Transverse colon (tissue), 4 donors: Measurements from ENCODE around the gene ZC3H12C. TPM values are rescaled to one million over a fixed set of nuclear protein-coding genes. Genes with fewer than 3 reads are reported as not detected.

Experiments used
- DNase-seq: peaks from one replicate; pipeline ENCODE4 v3.0.0-alpha.2; 2019
- H3K27ac ChIP-seq, 4 donors: fragments of 200-600 bp; sonication (generic); 2 replicates each; pipeline ENCODE4 v1.5.1; 2016 to 2018; ENCODE audit warnings: inconsistent platforms in 4 of 4
- H3K27me3 ChIP-seq: fragments of 200-600 bp; sonication (generic); 2 replicates; pipeline ENCODE4 v1.5.1; 2017; ENCODE audit warnings: inconsistent platforms
- H3K36me3 ChIP-seq, 4 donors: fragments of 200-600 bp; sonication (generic); 2 replicates each; pipeline ENCODE4 v1.5.1; 2017 to 2019; ENCODE audit warnings: inconsistent platforms in 4 of 4
- H3K4me1 ChIP-seq, 4 donors: fragments of 200-600 bp; sonication (generic); 2 replicates each; pipeline ENCODE4 v1.5.1; 2017 to 2020; ENCODE audit warnings: inconsistent platforms in 4 of 4
- H3K4me3 ChIP-seq, 4 donors: fragments of 200-600 bp; sonication (generic); 1 replicate in 1 of 4; 2 replicates in 3 of 4; pipeline versions ENCODE4 v1.5.1 to v1.6.1; 2017 to 2019; ENCODE audit warnings: inconsistent platforms in 4 of 4
- H3K9me3 ChIP-seq, 2 donors: fragments of 200-600 bp; sonication (generic); 2 replicates each; pipeline ENCODE4 v1.5.1; 2017 to 2019; ENCODE audit warnings: inconsistent platforms in 2 of 2
- CTCF ChIP-seq, 5 experiments: fragments of 200-600 bp in 3 of 5; fragments of 450-650 bp in 2 of 5; sonication (generic) in 3 of 5; IDR thresholded peaks; 1 replicate in 2 of 5; 2 replicates in 3 of 5; pipeline ENCODE4 v1.5.1; 2016 to 2017; ENCODE audit warnings: antibody characterized with exemption in 5 of 5, inconsistent platforms in 3 of 5, mild to moderate bottlenecking in 2 of 5, moderate library complexity in 1 of 5
- EP300 ChIP-seq: sonication (generic); formaldehyde crosslinking; IDR thresholded peaks from one replicate; pipeline ENCODE4 v1.6.1; 2017; ENCODE audit warnings: antibody characterized with exemption, low read depth
- POLR2A ChIP-seq: fragments of 450-650 bp; IDR thresholded peaks from one replicate; pipeline ENCODE4 v1.6.1; 2016; ENCODE audit warnings: antibody characterized with exemption, mild to moderate bottlenecking, moderate library complexity
- POLR2AphosphoS5 ChIP-seq, 3 donors: sonication (generic); formaldehyde crosslinking; IDR thresholded peaks; one replicate each; pipeline ENCODE4 v1.6.1; 2016; ENCODE audit warnings: antibody characterized with exemption in 3 of 3
- WGBS, 2 donors: methylation state at CpG; one replicate each; pipeline ENCODE4 v1.1.5; 2018; ENCODE audit warnings: low coverage in 1 of 2; 5-methylcytosine and 5-hydroxymethylcytosine counted together
- in situ Hi-C, 4 donors: fragments of 200-750 bp; cut with MboI; loops; one replicate each; pipeline versions ENCODE4 v1.15.0 to v1.15.1; 2017; ENCODE audit warnings: low sequenced_read_pairs in 3 of 4, low pct_ligation_motif_present in 1 of 4, low pct_unique_long_range_greater_than_20kb in 1 of 4
- intact Hi-C: fragments of 100-400 bp; cut with DNase I; formaldehyde crosslinking; loops from one replicate; pipeline ENCODE4 v1.15.1; 2023; ENCODE audit warnings: low total_unique reads
- total RNA-seq, 4 donors: library from RNA; depleted of rRNA; stranded (reverse); fragments of >200 nt; gene quantifications; one replicate each; pipeline ENCODE4 v1.1.0, GENCODE V29; 2016

ZC3H12C gene
- total RNA-seq, 4 donors from 2014 or later: 6.4 to 21.2 (median 14.4) TPM

- intact Hi-C loops (no loop called here), in situ Hi-C loops (no loop called here)
- Histone ChIP-seq H3K27me3 (no peaks in the 10 kb centered on the region), H3K4me1 (peaks cover 4 to 29% (median 19%) of the 10 kb centered on the region in 4 donors), H3K4me3 (no peak overlapping the region), H3K36me3 (no peaks in the 10 kb centered on the region), H3K9me3 (peaks cover 0 to 4% of the 10 kb centered on the region in 2 donors), H3K27ac (peak overlapping the region; percentile 61 to 77 (median 70))
- no peak for DNase-seq
- no peak for TF ChIP-seq POLR2AphosphoS5 (IDR thresholded peaks at IDR 0.05)
- no peak for TF ChIP-seq CTCF (IDR thresholded peaks at IDR 0.05)
- no peak for TF ChIP-seq EP300
- no peak for TF ChIP-seq POLR2A
- 35 to 41% methylated on average over 3 to 6 of the region's 6 CpGs for whole genome bisulfite sequencing, 2 donors
Observed at GRCh38 chr11:110077831-110078325, 15.3 kb upstream of the ZC3H12C start.

- TF ChIP-seq POLR2AphosphoS5 (IDR thresholded peaks at IDR 0.05) (no peak), EP300 (no peak), CTCF (IDR thresholded peaks at IDR 0.05) (no peak), POLR2A (no peak)
- in situ Hi-C loops (no loop called here), intact Hi-C loops (no loop called here)
- 95 to 100% methylated on average over 1 of the region's 1 CpG for WGBS, 2 donors
- Histone ChIP-seq H3K9me3 (peaks cover 0 to 4% of the 10 kb centered on the region in 2 donors), H3K36me3 (no peaks in the 10 kb centered on the region), H3K4me3 (no peak overlapping the region), H3K27ac (no peak overlapping the region), H3K4me1 (peaks cover 4 to 29% (median 19%) of the 10 kb centered on the region in 4 donors), H3K27me3 (no peaks in the 10 kb centered on the region)
- no peak for DNase-seq
Observed at GRCh38 chr11:110078923-110079544, 14.2 kb upstream of the ZC3H12C start.

- intact Hi-C loops: no loop called here
Observed at GRCh38 chr11:110079726-110080125, 13.5 kb upstream of the ZC3H12C start.

More at GRCh38 chr11:110079726-110080125, 13.5 kb upstream of the ZC3H12C start:
- Histone ChIP-seq H3K36me3 (no peaks in the 10 kb centered on the region), H3K27me3 (no peaks in the 10 kb centered on the region), H3K27ac (no peak overlapping the region), H3K9me3 (peaks cover 0 to 4% of the 10 kb centered on the region in 2 donors), H3K4me3 (no peak overlapping the region), H3K4me1 (peaks cover 4 to 29% (median 19%) of the 10 kb centered on the region in 4 donors)
- 94% methylated on average over 4 of the region's 4 CpGs; no CpG with 5 or more reads in 1 of the 2 donors for WGBS, 2 donors
- TF ChIP-seq EP300 (no peak), CTCF (IDR thresholded peaks at IDR 0.05) (no peak), POLR2AphosphoS5 (IDR thresholded peaks at IDR 0.05) (no peak), POLR2A (no peak)
- in situ Hi-C loops: no loop called here
- DNase-seq: no peak
